Measurements from ENCODE around the gene PNLIPRP3.

DNA sequence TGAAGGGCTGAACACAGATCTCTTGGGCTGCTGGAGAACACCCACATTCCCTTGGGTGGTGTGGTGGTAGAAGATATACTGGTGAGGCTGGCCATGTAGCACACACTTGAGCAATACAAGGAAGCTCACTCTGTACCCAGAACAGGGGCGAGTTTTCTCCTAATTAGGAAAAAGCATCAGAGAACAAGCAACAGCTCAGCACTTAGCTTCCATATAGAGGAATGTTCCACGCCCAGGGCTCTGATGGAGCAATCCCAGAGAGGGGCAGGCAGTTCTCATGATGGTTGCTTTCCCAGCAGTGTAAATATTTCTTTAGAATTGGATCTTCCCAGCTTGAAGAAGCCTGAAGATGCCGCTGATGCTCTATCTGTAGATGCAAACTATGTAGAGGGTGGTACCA, 97.1 kb downstream of the PNLIPRP3 start:
- TF ChIP-seq EZH2 (IDR thresholded peaks at IDR 0.05; ENCODE audit: borderline replicate concordance, insufficient read depth, low read depth, low read length, poor library complexity, severe bottlenecking): no peak
- TF ChIP-seq, protein P1, sequence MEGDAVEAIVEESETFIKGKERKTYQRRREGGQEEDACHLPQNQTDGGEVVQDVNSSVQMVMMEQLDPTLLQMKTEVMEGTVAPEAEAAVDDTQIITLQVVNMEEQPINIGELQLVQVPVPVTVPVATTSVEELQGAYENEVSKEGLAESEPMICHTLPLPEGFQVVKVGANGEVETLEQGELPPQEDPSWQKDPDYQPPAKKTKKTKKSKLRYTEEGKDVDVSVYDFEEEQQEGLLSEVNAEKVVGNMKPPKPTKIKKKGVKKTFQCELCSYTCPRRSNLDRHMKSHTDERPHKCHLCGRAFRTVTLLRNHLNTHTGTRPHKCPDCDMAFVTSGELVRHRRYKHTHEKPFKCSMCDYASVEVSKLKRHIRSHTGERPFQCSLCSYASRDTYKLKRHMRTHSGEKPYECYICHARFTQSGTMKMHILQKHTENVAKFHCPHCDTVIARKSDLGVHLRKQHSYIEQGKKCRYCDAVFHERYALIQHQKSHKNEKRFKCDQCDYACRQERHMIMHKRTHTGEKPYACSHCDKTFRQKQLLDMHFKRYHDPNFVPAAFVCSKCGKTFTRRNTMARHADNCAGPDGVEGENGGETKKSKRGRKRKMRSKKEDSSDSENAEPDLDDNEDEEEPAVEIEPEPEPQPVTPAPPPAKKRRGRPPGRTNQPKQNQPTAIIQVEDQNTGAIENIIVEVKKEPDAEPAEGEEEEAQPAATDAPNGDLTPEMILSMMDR (IDR thresholded peaks at IDR 0.05): no peak
